ENCODE results near the gene EIF2D.

The EIF2D gene

GRCh38 chr1:206588492-206588891, 23.8 kb downstream of the EIF2D start:
- Mint-ChIP-seq H3K9me3 (no peaks in the 10 kb centered on the region), H3K36me3 (ENCODE audit: low read depth) (peaks cover 49% of the 10 kb centered on the region), H3K4me3 (peak overlapping the region in 1 of 3 experiments; percentile 6), H3K27ac (peak overlapping the region; percentile 84 to 96 (median 89)), H3K4me1 (peaks cover 60% of the 10 kb centered on the region), H3K27me3 (ENCODE audit: low read depth) (peaks cover 3% of the 10 kb centered on the region)
- TF ChIP-seq CTCF (IDR thresholded peaks at IDR 0.05; ENCODE audit: unreplicated experiment in 3 of 3), result no peak

- peaks cover 4% of the 10 kb centered on the region for H3K27me3 Mint-ChIP-seq (ENCODE audit: low read depth)
- no peak overlapping the region for H3K4me3 Mint-ChIP-seq
- H3K27ac Mint-ChIP-seq, result peak overlapping the region in 2 of 3 experiments; percentile 89 to 96
- H3K9me3 Mint-ChIP-seq, result no peaks in the 10 kb centered on the region
- peaks cover 45% of the 10 kb centered on the region for H3K36me3 Mint-ChIP-seq (ENCODE audit: low read depth)
- no peak for TF ChIP-seq CTCF (IDR thresholded peaks at IDR 0.05; ENCODE audit: unreplicated experiment in 3 of 3)
- H3K4me1 Mint-ChIP-seq, result peaks cover 66% of the 10 kb centered on the region
Measured at GRCh38 chr1:206587904-206588303, 24.4 kb downstream of the EIF2D start.

- Mint-ChIP-seq H3K27me3 (ENCODE audit: low read depth) (peaks cover 7% of the 10 kb centered on the region), H3K4me3 (no peak overlapping the region), H3K9me3 (no peaks in the 10 kb centered on the region)
Measured at GRCh38 chr1:206586501-206587445, 25.5 kb downstream of the EIF2D start.

DNA sequence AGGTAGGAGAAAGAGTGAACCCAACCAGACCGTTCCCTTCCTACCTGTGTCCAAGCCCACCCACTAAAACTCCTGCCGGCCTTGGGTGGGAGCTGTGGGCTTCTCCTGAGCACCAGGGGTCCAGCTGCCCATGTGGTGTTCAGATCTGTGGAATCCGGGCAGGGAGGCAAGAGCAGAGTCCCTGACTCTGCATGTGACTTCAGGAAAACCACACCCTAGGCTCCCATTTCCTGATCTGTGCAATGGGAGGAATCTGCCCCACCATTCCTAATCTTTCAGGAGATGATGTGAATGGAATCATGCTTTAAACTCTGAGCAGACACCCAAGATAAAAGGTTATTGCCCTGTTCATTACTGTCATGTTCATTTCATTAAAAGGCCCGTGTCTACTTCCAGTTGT, 27.6 kb downstream of the EIF2D start:
- Mint-ChIP-seq H3K9me3 (no peaks in the 10 kb centered on the region), H3K27me3 (ENCODE audit: low read depth) (peaks cover 7% of the 10 kb centered on the region), H3K27ac (no peak overlapping the region), H3K36me3 (ENCODE audit: low read depth) (peaks cover 17% of the 10 kb centered on the region), H3K4me3 (no peak overlapping the region), H3K4me1 (peaks cover 36% of the 10 kb centered on the region)
- TF ChIP-seq CTCF (IDR thresholded peaks at IDR 0.05; ENCODE audit: unreplicated experiment in 3 of 3), result no peak

More at GRCh38 chr1:206586501-206587445, 25.5 kb downstream of the EIF2D start:
- TF ChIP-seq CTCF (IDR thresholded peaks at IDR 0.05; ENCODE audit: unreplicated experiment in 3 of 3), result no peak
- peaks cover 35% of the 10 kb centered on the region for H3K36me3 Mint-ChIP-seq (ENCODE audit: low read depth)
- peaks cover 56% of the 10 kb centered on the region for H3K4me1 Mint-ChIP-seq
- peak overlapping the region in 1 of 3 experiments; percentile 51 for H3K27ac Mint-ChIP-seq

DNA sequence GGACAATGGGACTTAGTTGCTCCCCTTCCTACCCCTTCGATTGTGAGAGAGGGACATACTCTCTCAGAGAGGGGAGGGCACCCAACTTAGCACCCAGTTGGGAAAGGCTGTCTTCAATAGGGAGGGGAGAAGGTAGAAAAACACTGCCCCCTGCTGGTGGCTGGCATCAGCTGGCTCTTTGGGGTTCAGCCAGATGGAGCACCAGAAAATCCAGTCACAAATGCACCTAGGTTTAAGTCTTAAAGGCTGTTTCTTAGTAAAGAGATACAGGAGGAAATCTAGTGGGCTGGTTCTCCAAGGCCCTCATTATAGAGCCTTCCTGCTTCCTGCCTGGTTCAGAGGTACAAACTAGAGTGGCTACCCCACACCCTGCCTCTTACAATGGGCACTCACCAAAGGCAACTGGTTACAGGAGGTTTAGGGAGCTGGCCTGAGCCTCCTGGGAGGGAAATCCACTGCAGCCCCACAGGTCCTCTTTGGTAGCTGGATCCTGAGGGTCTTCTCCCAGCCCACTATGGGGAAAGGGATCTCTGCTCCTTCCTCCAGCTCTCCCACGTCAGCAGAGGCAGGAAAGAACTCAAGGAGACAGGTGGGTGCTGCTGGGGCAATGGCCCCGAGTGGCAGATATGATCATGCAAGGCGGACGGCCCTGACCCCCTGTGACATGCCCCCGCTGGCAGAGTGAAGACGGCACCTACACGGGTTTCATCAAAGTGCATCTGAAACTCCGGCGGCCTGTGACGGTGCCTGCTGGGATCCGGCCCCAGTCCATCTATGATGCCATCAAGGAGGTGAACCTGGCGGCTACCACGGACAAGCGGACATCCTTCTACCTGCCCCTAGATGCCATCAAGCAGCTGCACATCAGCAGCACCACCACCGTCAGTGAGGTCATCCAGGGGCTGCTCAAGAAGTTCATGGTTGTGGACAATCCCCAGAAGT, 28.3 kb downstream of the EIF2D start:
- H3K27me3 Mint-ChIP-seq (ENCODE audit: low read depth), result peaks cover 7% of the 10 kb centered on the region
- H3K9me3 Mint-ChIP-seq, result no peaks in the 10 kb centered on the region
- peaks cover 29% of the 10 kb centered on the region for H3K4me1 Mint-ChIP-seq
- peak overlapping the region in 2 of 3 experiments; percentile 65 to 79 for H3K27ac Mint-ChIP-seq
- H3K36me3 Mint-ChIP-seq (ENCODE audit: low read depth), result peaks cover 12% of the 10 kb centered on the region
- H3K4me3 Mint-ChIP-seq, result no peak overlapping the region
- peak; percentile 83 to 92 (median 89) for TF ChIP-seq CTCF (IDR thresholded peaks at IDR 0.05; ENCODE audit: unreplicated experiment in 3 of 3)
